ENCODE data around the gene ARMC9.
"Not testable (repeated sequence)": the region's sequence is repeated elsewhere in the genome, so short reads cannot be mapped to it uniquely, and the experiment has no call there.

ARMC9 gene

DNA sequence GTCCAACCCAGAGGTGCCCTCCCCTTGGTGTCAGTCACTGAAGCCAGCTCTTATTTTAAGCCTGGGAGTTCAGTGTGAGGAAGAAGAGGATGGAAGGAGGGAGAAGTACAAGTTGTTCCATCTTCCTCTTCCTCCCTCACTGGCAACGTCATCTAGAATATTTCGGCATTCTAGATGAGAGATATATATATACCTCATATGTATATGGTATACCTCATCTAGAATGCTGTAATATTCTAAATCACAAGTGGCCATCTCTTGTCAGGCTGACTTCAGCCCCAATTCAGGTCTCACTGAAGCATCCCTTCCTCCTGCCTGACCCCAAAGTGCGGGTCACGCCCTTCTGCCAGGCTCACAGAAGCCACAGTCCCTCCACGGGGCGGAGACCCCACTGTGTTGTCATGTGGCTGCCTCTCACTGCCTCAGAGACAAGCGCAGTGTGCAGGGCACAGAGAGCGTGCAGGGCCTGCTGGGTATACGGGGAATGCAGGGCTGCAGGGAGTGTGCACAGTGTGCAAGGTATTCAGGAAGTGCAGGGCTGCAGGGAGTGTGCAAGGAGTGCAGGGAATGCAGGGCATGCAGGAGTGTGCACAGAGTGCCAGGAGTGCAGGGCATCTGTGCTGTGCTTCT, 164.2 kb downstream of the ARMC9 start:
- H3K27ac Mint-ChIP-seq = no peak overlapping the region
- no peaks in the 10 kb centered on the region for H3K27me3 Mint-ChIP-seq
- H3K4me1 Mint-ChIP-seq (ENCODE audit: low read depth) = peaks cover 9% of the 10 kb centered on the region
- no peaks in the 10 kb centered on the region for H3K9me3 Mint-ChIP-seq (ENCODE audit: low read depth)
- H3K4me3 Mint-ChIP-seq = no peak overlapping the region
- no peaks in the 10 kb centered on the region for H3K36me3 Mint-ChIP-seq

DNA sequence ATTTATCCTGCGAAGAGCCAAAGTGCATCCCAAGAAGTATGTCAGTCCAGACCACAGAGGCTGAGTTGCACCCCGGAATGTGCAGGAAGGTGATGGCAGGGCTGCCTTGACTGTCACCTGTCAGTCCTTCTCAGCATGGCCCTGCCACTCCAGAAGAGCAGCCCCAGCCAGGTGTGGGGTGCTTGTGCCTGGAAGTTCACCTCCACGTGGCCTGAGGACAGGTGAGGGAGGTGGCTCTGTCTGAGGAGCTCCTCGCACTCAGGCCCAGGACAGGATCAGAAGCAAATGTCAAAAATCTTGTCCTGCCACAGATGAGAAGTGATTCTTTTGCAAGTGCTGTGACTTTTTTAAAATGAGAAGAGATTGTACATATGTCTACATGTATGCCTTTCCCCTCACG, 165.6 kb downstream of the ARMC9 start:
- Mint-ChIP-seq H3K27ac (no peak overlapping the region), H3K4me1 (ENCODE audit: low read depth) (peaks cover 9% of the 10 kb centered on the region), H3K27me3 (no peaks in the 10 kb centered on the region), H3K4me3 (no peak overlapping the region), H3K9me3 (ENCODE audit: low read depth) (no peaks in the 10 kb centered on the region), H3K36me3 (no peaks in the 10 kb centered on the region)

DNA sequence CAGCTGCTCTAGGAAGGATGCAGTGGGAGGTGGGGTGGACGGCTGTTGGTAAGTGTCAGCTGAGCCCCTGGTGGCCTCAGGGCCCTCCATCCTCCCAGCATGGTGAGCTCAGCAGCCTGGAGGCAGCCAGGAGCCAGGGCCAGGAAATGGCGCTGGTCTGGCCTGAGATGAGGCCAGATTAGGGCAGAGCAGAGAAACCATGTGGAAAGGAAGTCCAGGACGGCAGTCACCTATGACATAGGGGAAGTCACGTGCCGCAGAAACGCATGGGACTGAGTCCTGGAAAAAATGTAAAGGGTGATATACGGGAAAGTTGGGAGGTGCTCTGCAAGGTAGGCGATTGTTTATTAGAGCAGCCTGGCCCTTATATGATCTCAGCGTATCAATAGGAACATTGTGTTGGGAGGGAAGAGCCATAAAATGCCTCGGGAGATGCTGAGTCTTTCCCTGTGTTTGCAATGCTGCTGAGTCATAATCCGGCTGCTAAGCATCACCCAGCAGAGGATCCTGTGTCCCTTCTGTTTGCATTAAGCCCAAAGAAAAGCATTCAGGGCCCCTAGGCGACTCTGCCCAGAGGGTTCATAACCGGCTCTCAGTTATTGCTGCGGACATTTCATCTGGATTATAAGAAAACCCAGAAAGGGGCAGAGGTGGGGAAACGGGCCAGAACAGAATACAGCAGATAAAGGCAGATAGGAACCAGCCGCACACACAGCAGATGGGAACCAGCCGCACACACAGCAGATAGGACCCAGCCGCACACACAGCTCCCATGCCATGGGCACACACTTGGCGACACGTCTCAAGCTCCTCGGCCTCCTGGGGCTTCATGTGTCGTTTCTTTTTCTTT, 166.8 kb downstream of the ARMC9 start:
- Mint-ChIP-seq H3K4me1 (ENCODE audit: low read depth) (peaks cover 9% of the 10 kb centered on the region), H3K9me3 (ENCODE audit: low read depth) (no peaks in the 10 kb centered on the region), H3K36me3 (no peaks in the 10 kb centered on the region), H3K27ac (no peak overlapping the region), H3K27me3 (no peaks in the 10 kb centered on the region), H3K4me3 (no peak overlapping the region)

DNA sequence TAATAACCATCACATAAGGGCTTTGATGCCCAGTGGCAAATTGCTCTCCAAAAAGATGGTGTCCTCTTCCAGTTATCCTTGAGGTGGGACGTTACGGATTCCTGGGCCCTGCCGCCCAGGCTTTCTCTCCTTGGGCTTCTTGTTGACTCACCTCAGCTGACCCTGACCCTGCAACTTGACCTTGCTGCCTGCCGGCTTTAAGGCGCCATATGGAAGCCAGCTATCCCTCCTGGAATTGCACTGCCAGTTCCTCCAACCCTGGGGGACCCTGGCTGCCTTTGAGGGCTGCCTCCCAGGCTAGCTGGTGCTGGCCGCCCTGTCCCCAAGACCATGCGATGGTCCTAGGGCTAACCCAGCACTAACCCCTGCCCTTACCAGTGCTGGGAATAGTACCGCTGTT, 168.7 kb downstream of the ARMC9 start:
- no peaks in the 10 kb centered on the region for H3K9me3 Mint-ChIP-seq (ENCODE audit: low read depth)
- no peak overlapping the region for H3K4me3 Mint-ChIP-seq
- H3K36me3 Mint-ChIP-seq = no peaks in the 10 kb centered on the region
- peaks cover 7% of the 10 kb centered on the region for H3K4me1 Mint-ChIP-seq (ENCODE audit: low read depth)
- no peaks in the 10 kb centered on the region for H3K27me3 Mint-ChIP-seq
- no peak overlapping the region for H3K27ac Mint-ChIP-seq

DNA sequence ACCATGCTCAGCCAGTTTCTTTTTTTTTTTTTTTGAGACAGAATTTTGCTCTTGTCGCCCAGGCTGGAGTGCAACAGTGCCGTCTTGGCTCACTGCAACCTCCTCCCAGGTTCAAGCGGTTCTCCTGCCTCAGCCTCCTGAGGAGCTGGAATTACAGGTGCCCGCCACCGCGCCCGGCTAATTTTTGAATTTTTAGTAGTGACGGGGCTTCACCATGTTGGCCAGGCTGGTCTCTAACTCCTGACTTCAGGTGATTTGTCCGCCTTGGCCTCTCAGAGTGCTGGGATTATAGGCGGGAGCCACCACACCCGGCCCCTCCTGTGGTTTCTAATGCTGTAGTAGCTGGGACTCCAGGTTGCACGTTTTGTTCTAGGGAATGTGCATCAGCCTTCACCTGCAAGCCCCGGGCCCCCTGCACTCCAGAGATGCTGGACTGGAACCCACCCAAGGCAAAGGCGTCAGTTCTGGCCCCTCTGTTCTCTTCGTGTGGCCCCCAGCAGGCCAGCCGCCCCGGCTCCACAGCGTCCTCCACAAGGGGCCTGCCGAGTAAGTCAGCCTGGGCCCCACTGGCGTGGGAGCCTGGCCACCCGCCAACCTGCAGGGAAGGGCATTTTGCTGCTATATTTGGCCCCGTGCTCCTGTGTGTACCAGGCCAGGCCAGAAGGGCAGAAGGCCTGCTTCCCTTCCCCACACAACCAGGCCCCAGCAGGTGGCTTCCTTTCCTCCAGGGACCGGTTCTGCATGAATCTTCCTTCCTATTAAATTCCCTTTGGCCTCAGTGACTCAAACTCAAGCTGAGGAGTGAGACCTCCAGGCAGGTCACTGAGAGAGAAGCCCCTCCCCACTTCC, 171.4 kb downstream of the ARMC9 start:
- Mint-ChIP-seq H3K4me1 (ENCODE audit: low read depth) (no peaks in the 10 kb centered on the region), H3K27me3 (no peaks in the 10 kb centered on the region), H3K36me3 (no peaks in the 10 kb centered on the region), H3K9me3 (ENCODE audit: low read depth) (no peaks in the 10 kb centered on the region), H3K27ac (no peak overlapping the region), H3K4me3 (no peak overlapping the region)

- no peaks in the 10 kb centered on the region for H3K27me3 Mint-ChIP-seq
- H3K9me3 Mint-ChIP-seq (ENCODE audit: low read depth) = no peaks in the 10 kb centered on the region
- no peaks in the 10 kb centered on the region for H3K4me1 Mint-ChIP-seq (ENCODE audit: low read depth)
- no peaks in the 10 kb centered on the region for H3K36me3 Mint-ChIP-seq
- no peak overlapping the region for H3K27ac Mint-ChIP-seq
- H3K4me3 Mint-ChIP-seq = no peak overlapping the region
Observed at GRCh38 chr2:231370429-231370748, 172.0 kb downstream of the ARMC9 start.

DNA sequence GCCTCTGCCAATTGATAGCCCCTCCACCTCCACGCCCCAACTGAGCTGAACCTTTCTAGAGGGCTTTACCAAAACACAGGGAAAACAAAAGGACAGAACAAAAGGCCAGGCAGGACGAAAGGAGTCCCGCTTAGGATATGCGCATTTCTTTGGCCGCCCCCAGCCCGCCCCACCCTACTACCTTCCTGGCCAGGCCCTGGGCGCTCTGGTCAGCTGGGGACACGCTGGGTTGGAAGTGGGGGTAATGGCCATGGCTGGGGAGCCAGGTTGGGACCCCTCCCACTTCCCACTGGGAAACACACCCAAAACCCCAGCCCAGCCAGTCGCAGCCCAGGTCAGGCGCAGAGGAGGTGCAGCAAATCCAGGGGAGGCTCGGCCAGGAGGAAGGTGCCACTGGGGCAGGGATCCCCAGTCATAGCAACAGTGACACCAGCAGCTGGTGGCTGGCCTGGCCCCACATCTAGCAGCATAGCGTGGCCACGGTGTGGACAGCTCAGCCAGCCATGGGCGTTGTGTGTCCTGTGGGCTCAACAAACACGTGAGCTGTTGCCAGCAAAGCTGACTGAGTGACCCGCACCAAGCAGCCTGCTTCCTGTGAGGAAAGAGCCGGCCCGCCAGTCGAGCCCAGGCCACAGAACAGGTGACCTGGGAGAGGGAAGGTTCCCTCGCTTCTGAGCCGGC, 172.5 kb downstream of the ARMC9 start:
- H3K4me3 Mint-ChIP-seq = no peak overlapping the region
- no peaks in the 10 kb centered on the region for H3K36me3 Mint-ChIP-seq
- no peaks in the 10 kb centered on the region for H3K4me1 Mint-ChIP-seq (ENCODE audit: low read depth)
- H3K27ac Mint-ChIP-seq = no peak overlapping the region
- no peaks in the 10 kb centered on the region for H3K9me3 Mint-ChIP-seq (ENCODE audit: low read depth)
- H3K27me3 Mint-ChIP-seq = no peaks in the 10 kb centered on the region

DNA sequence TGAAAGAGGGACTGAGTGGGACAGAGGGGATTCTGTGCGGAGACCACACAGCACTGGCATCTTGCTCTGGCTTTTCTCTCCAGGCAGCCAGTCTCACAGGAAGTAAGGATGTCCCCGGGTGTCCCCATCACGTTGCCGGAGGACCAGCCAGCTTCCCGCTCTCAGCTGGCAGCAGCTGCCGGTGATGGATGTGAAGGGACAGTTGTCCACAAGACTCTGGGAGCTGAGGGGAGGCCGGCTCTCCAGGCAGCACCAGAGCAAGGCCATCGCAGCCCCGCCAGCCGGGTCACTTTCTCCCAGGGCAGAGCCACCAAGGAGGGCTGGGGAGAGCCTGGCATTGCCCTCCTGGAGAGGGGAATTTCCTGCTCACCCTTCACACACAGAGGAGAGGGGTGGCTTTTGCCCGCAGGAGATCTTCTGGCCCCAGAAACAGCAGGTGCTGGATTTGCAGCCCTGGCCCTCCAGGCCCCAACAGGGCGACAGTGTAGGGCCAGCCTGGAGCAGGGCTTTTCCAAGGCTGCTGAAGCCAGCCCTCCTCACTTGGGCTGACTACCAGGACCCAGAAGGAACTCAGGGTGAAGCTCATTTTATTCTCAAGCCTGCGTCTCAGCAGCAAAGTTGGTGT, 173.1 kb downstream of the ARMC9 start:
- Mint-ChIP-seq H3K27me3 (no peaks in the 10 kb centered on the region), H3K4me3 (no peak overlapping the region), H3K36me3 (no peaks in the 10 kb centered on the region), H3K4me1 (ENCODE audit: low read depth) (no peaks in the 10 kb centered on the region), H3K27ac (no peak overlapping the region), H3K9me3 (ENCODE audit: low read depth) (no peaks in the 10 kb centered on the region)

- H3K9me3 Mint-ChIP-seq (ENCODE audit: low read depth) = no peaks in the 10 kb centered on the region
- no peak overlapping the region for H3K4me3 Mint-ChIP-seq
- no peaks in the 10 kb centered on the region for H3K4me1 Mint-ChIP-seq (ENCODE audit: low read depth)
- H3K27me3 Mint-ChIP-seq = no peaks in the 10 kb centered on the region
- H3K36me3 Mint-ChIP-seq = no peaks in the 10 kb centered on the region
- H3K27ac Mint-ChIP-seq = no peak overlapping the region
Observed at GRCh38 chr2:231372326-231372725, 173.9 kb downstream of the ARMC9 start.

DNA sequence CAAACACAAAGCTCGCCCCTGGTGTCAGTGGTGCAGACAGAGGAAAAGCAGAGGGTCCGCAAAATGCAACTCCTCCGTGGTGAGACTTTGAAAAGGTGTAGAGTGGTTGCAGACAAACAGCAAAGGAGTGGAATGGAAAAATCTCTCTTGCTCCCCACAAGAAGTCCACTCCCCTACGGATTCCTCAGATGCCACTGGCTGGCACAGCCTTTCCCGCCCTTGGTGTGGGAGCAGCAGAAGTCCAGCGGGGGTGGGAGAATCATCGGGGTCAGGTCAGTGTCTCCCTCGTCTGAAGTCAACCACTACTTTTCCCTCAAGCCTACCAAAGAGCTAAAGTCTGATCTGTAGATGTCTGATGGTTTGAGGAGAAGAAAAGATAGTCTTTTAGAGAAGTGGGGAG, 174.8 kb downstream of the ARMC9 start:
- Mint-ChIP-seq H3K36me3 (no peaks in the 10 kb centered on the region), H3K27me3 (no peaks in the 10 kb centered on the region), H3K4me3 (no peak overlapping the region), H3K9me3 (ENCODE audit: low read depth) (no peaks in the 10 kb centered on the region), H3K27ac (no peak overlapping the region), H3K4me1 (ENCODE audit: low read depth) (no peaks in the 10 kb centered on the region)

DNA sequence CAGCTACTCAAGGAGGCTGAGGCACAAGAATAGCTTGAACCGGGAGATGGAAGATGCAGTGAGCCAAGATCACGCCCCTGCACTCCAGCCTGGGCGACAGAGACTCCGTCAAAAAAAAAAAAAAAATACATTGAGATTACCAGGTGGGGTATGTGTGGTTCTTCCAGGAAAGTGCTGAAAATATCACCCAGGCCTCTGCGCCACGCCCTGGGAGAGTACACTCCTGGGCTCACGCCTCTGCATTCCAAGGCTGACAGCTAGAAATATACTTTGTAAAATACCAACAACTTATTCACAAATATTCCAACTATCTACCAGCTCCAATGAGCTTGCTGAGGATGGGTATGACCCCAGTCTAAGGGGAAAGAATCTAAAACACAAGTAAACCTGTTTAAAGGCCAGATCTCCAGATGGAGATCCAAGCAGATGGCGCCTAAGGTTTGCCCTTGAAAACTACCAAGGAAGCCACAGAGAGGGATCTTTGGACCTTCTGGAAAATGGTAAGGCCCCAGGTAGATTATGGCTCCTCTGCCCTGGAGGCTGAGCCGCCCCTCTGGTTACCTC, 175.4 kb downstream of the ARMC9 start:
- H3K27ac Mint-ChIP-seq = no peak overlapping the region
- no peak overlapping the region for H3K4me3 Mint-ChIP-seq
- H3K9me3 Mint-ChIP-seq (ENCODE audit: low read depth) = no peaks in the 10 kb centered on the region
- no peaks in the 10 kb centered on the region for H3K4me1 Mint-ChIP-seq (ENCODE audit: low read depth)
- no peaks in the 10 kb centered on the region for H3K27me3 Mint-ChIP-seq
- H3K36me3 Mint-ChIP-seq = no peaks in the 10 kb centered on the region

DNA sequence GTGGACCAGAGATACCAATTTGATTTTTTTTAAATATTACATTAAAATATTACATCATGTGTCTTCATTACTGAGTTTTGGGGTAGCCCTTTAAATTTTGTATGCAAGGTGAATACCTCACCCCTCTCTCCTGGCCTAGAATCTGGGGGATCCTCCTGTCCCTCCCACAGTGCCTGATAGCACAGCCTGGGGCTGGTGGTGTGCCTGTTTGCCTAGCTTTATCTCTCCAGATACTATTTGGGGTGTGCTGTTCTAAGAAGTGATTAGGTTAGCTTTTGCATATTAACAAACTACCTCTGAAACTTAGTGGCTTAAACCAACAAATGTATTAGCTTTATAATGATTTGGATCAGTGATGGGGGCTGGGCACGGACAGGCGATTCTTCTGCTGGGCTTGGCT, 176.3 kb downstream of the ARMC9 start:
- no peaks in the 10 kb centered on the region for H3K4me1 Mint-ChIP-seq (ENCODE audit: low read depth)
- no peaks in the 10 kb centered on the region for H3K36me3 Mint-ChIP-seq
- no peak overlapping the region for H3K27ac Mint-ChIP-seq
- H3K27me3 Mint-ChIP-seq = no peaks in the 10 kb centered on the region
- H3K9me3 Mint-ChIP-seq (ENCODE audit: low read depth) = no peaks in the 10 kb centered on the region
- H3K4me3 Mint-ChIP-seq = no peak overlapping the region

DNA sequence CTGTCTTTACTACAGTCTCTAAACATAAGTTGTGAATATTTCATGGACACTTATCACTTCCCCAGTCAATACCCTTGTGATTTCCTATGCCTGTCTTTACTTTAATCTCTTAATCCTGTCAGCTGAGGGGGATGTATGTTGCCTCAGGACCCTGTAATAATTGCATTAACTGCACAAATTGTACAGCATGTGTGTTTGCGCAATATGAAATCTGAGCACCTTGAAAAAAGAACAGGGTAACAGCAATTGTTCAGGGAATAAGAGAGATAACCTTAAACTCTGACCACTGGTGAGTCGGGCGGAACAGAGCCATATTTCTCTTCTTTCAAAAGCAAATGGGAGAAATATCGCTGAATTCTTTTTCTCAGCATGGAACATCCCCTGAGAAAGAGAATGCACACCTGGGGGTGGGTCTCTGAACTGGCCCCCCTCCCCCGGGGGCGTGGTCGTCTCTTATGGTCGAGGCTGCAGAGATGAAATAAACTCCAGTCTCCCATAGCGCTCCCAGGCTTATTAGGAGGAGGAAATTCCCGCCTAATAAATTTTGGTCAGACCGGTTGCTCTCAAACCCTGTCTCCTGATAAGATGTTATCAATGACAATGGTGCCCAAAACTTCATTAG, 177.7 kb downstream of the ARMC9 start:
- H3K4me1 Mint-ChIP-seq (ENCODE audit: low read depth); H3K4me3 Mint-ChIP-seq; H3K9me3 Mint-ChIP-seq (ENCODE audit: low read depth); H3K27me3 Mint-ChIP-seq; H3K36me3 Mint-ChIP-seq; H3K27ac Mint-ChIP-seq: not testable (repeated sequence)

- no peaks in the 10 kb centered on the region for H3K9me3 Mint-ChIP-seq (ENCODE audit: low read depth)
- no peaks in the 10 kb centered on the region for H3K27me3 Mint-ChIP-seq
- no peak overlapping the region for H3K4me3 Mint-ChIP-seq
- H3K36me3 Mint-ChIP-seq = no peaks in the 10 kb centered on the region
- H3K4me1 Mint-ChIP-seq (ENCODE audit: low read depth) = no peaks in the 10 kb centered on the region
- no peak overlapping the region for H3K27ac Mint-ChIP-seq
Observed at GRCh38 chr2:231376857-231377256, 178.4 kb downstream of the ARMC9 start.

All from activated naive CD8-positive, alpha-beta T cell (primary cell).